ENCODE results near the gene APOL6.
"Not testable (repeated sequence)": the region's sequence is repeated elsewhere in the genome, so short reads cannot be mapped to it uniquely, and the experiment has no call there.

Gene APOL6

DNA sequence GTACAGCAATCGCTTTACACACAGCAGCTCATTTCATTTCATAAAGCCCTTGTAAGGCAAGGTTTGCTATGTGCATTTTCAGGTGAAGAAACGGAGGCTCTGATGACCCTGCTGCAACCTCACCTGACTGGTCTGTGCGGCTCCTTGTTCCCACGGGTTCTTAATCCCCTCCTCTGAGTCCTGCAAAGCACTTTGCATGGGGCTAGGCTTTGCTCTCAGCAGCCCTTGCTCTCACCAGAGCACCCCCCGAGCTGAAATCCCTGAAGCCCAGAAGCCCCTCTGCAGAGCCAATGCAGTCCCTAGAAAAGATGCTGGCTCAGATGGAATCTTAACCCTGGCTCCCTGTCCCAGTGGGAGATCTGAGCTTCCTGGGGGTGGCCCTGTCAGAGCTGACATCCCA, 11.0 kb upstream of the APOL6 start:
- no peak for DNase-seq (ENCODE audit: low spot score)

DNA sequence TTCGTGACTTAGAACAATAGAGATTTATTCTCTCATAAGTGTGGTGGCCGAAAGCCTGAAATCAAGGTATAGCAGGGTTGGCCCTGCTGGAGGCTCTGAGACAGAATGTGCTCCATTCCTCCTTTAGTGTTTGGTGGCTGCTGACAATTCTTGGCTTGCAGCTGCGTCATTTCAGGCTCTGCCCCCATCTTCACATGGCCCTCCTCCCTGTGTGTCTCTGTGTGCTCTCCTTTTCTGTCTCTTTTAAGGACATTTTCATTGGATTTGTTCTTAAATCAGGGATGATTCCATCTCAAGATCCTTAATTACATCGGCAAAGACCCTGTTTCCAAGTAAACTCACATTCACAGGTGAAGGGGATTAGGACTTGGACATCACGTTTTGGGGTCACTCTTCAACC, 10.2 kb upstream of the APOL6 start:
- no peak for DNase-seq (ENCODE audit: low spot score)

DNA sequence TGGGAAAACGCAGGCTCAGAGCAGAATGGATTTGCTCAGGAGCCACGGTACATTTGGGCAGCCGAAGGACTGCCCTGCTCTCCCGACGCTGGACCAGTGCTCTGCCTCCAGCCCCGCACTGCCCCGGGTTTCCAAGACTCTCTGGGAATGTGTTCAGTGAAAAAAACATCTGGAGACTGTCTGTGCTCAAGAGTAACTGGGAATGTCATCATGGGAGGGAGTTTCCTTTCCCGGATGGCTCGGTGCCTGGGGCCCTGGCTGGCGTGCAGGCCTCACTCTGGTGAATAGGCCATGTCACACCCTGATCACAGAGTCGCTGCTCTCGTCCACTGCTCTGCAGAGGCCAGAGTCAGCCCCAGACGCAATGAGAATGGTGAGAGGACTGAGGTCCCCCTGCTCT, 9.8 kb upstream of the APOL6 start:
- DNase-seq (ENCODE audit: low spot score) = peak; percentile 79

DNA sequence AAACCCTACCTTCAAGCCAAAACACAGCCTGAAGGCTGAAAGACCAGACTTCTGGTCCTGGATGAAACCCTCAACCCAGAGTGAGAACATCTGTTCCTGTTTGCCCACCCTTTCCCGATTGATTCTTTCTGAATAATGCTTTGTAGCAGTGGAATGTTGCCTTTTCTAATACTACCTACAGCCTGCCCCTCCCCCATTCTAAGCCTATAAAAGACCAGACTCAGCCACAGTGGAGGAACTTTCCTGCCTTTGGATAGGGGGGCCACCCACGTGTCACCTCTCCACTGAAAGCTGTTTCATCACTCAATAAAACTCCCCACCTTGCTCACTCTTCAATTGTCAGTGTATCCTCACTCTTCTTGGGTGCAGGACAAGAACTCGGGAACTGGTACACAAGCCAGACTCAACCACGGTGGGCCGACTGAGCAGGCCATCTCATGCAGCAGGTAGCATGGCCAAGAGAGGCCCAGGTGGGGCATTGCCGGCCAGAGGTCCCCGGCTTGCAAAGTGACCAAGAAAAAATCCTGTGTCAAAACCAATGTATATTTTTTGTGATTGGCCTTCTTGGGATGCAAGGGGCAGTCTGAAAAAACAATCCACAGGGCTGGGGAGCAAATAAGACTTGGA, 6.6 kb upstream of the APOL6 start:
- no peak for DNase-seq (ENCODE audit: low spot score)

DNA sequence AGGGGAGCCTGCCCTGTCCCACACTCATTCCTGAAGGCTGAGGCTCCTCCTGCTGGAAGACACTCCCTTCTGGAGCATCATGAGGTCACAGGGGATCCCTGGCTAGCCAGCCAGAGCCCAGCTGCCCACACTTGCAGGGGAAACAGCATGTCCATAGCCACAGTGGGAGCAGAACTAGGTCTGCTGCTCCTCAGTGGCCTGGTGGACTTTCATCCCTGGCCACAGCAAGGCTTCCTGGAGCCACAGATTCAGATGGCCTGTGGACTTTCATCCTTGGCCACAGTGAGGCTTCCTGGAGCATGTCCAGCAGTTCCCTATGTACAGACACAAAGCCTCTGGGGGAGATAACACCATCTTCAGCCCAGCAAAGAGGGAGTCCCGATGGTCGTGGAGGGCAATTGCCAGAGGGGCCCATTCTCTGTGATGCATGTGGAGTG, 5.9 kb upstream of the APOL6 start:
- no peak for DNase-seq (ENCODE audit: low spot score)

DNA sequence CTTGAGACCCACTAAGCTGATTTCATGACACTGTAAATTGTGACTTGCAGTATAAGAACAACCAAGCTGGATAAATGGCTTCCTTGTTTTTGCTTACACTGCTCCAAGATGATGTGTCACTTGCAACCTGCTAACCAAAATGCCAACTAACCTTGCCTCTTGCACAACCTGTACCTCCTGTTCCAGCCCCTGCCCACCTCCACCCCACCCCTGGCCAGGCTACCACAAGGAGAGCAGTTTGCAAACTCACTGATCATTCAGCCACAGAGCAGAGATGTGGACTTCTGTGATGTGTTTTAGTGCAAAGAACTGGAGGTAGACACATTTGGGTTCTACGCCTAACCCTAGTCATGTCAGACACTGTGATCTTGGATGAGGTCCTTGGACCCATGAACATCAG, 4.3 kb upstream of the APOL6 start:
- no peak for DNase-seq (ENCODE audit: low spot score)

DNA sequence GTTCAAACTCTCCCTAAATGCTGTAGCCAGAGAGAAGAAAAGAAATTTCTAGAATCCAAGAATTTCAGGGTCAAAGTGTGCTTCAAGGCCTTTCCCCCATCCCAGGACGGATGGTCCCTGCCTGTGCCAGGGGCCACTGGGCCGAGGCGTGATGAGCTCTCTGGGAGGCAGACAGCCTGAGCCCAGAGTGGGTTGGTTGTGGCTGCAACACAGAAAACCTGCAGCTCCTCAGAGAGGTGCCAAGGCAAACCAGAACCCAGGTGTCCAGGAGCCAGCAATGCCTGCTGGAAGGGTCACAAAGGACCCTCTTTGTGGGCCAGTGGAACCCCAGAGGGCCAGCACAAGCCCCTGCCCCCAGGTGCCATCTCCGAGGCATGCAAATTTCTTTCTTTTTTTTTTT, 2.6 kb upstream of the APOL6 start:
- DNase-seq (ENCODE audit: low spot score) = no peak

DNA sequence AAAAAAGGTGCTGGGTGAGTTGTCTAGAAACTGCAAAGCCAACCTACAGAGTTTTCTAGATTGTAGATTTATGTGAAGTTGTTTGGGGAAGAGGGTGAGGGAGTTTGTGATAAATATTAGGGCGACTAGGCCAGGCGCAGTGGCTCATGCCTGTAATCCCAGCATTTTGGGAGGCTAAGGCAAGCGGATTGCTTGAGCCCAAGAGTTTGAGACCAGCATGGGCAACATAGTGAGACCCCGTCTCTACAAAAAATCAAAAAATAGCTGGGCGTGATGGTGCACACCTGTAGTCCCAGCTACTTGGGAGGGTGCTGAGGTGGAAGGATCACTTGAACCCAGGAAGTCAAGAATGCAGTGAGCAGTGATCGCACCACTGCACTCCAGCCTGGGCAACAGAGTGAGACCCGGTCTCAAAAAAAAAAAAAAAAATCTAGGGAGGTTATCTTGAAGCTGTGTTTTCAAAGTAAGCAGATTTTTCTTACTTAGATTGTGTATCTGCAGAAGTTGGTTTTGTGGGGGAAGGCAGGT, 844 bp downstream of the APOL6 start:
- no peak for DNase-seq (ENCODE audit: low spot score)

DNA sequence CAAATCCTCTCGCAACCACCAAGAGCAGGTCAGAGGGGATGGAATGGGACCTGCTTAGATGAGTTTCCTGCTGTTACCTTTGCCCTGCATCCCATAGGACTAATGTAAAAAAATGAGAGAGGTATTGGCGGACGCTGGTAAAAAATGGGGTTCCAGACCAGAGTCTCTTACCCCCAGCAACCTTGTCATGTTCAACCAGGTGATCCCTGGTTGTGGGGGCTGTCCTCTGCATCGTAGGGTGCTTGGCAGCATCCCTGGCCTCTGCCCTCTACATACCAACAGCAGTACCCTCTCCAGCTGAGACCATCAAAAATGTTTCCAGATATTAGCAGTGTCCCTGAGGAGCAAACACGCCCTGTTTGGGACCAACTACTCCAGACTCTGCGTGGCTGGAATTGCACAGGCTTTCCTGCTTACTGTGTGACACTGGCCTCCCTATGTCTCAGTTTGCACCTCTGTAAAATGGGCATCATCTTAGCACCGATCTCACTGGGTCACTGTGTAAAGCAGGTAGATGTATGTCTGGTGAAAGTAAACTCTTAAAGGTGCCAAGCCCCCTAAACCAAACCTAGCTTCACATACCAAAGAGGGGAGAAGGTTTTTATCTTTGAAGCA, 1.5 kb downstream of the APOL6 start:
- no peak for DNase-seq (ENCODE audit: low spot score)

DNA sequence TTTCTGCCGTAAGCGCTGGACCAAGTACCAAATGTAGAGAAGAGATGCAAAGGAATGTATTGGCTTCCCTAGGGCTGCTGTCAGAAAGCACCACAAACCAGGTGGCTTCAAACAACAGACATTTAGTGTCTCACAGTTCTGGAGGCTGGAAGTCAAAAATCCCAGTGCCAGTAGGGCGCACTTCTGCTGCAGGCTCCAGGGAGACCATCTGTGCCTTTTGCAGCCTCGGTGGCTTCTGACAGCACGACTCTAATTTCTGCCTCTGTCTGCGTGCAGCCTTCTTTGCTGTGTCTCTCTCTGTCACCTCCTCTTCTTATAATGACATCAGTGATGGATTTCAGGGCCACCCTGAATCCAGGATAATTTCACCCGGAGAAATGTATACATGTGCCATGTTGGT, 2.8 kb downstream of the APOL6 start:
- no peak for DNase-seq (ENCODE audit: low spot score)

DNA sequence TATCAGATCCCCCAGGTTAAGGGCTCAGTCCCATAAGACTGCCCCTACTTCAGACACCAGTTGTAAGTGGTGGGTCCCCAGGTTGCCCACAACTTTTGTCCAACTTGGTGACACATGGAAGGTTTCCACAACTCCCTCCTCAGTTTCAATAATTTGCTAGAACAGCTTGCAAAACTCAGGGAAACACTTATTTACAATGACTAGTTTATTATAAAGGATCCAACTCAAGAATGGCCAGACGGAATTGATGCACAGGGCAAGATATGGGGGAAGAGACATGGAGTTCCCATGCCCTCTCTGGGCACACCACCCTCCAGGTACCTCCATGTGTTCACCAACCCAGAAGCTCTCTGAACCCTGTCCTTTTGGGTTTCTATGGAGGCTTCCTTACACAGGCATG, 5.6 kb downstream of the APOL6 start:
- DNase-seq (ENCODE audit: low spot score) = no peak

DNA sequence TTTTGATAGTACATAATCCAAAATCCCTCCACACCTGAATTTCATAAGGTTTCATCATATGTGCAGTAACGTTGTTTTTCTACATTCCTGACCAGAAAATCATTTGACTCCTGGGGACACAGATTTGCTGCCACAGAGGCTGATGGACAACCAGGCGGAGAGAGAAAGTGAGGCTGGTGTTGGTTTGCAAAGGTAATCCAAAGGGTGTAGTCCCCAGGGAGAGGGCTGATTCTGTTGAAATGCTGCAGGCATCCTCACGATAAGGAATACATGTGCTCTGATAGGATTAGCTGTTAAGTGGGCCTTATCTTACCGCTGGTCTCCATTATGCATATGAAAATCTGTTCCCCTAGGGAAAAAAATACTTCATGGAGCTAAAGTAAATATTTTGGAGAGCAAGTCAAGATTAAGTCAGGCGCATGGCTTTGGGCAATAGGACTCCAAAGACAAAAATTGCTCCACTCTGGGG, 8.1 kb downstream of the APOL6 start:
- peak; percentile 91 for DNase-seq (ENCODE audit: low spot score)

DNA sequence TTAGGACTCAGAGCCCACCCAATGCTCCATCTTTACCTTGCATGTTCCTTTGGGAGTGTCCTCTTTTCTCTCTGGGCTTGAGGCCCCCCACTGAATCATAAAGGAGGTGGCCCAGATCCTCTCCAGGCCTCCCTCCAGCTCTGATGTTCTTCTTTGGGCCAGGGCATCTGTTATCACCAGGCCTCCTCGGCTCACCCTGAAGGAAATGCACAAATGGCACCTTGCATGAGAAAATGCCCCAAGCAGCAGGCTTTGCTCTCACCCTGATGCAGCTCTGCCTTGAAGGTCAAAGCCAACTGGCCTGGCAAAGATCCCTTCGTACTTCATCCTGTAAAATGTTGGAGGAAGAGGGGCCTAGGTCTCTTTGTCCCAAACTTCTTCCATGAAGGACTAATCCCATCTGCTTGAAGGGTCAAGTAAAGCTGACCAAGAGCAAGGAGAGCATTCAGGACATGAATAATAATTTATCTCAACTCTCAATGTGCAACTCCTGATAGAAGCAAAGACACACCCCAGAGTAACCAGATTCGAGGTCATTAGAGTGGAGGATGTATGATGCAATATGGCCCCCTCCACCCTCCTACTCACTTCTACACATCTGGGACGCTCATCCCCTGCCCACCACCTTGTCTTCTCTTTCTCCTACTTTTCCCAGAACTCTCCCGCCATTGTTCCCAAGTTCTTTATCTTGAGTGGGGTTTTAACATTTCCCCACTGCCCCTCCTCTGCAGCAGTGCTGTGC, 9.5 kb downstream of the APOL6 start:
- no peak for DNase-seq (ENCODE audit: low spot score)

DNA sequence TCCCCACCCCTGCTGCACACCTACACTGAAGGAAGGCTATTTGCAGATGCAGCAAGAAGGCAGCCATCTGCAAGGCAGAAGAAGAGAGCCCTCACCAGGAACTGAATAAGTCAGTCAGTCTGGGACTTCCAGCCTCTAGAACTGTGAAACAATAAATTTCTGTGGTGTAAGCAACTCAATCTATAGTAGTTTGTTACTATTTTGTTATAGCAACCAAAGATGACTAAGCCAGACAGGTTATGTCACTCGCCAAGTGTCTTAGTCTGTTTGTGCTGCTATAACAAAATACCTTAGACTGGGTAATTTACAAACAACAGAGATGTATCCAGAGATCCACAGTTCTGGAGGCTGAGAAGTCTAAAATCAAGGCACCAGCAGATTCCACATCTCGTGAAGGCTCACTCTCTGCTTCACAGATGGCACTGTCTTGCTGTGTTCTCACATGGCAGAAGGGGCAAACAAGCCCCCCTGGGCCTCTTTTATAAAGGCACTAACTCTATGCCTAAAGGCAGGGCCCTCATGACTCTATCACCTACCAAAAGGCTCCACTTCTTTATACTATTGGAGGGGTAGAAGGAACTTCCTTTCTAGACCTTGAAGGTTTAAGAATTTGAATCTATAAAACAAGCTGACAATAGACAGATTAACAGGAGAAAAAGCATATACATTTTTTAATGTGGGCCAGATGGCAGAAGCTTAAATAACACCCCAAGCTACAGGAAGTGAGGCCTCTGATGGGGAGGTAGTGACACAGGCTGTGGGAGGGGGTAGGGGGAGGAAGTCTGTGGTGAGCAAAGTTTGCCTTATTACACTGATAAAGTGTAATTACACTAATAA, 12.3 kb downstream of the APOL6 start:
- DNase-seq (ENCODE audit: low spot score) = no peak

DNA sequence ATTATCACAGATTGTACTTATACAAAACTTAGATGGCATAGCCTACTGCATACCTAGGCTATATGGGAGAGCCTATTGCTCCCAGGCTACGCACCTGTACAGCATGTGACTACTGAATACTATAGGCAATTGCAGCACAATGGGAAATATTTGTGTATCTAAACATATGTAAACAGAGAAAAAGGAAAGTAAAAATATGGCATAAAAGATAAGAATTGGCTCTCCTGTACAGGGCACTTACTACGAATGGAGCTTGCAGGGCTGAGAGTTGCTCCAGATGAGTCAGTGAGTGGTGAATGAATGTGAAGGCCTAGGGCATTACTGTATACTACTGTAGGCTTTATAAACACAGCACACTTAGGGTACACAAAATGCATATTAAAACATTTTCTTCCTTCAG, 13.2 kb downstream of the APOL6 start:
- DNase-seq (ENCODE audit: low spot score) = no peak

DNA sequence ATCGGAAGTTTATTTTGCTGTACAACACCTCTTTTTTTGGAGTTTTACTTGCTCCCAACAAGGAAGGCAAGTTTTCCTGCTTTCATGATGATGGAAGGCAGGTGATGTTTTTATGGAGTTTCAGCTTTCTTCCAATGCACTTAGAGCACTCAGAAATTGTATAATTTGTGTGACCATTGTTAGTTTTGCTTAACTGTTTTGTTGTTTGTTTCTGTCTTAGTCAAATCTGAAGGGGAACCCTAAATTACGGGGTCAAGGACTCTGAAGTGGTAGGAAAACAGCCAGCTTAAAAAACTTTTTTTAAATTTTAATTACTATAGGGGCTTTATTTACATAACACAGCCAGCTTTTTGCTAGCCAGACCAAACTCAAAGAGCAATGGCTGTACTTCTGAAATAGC, 14.7 kb downstream of the APOL6 start:
- no peak for DNase-seq (ENCODE audit: low spot score)

DNA sequence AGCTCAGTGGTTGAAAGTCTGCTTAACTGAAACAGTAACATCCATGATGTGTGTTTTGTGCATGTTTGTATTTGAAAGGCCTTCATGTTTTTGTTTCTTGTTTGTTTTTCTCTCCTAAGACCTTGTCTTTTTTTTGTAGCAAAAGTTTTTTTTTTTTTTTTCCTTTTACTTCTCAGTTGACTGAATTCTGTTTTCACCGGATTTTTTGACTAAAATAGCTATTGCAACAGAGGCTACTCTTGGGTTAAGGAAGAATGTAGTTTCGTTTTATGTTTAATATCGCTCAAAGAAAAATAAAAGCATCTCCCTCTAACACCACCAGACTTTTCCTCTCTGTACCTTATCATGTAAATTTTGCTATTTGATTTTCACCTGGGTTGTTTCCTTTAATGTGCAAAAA, 15.1 kb downstream of the APOL6 start:
- no peak for DNase-seq (ENCODE audit: low spot score)

DNA sequence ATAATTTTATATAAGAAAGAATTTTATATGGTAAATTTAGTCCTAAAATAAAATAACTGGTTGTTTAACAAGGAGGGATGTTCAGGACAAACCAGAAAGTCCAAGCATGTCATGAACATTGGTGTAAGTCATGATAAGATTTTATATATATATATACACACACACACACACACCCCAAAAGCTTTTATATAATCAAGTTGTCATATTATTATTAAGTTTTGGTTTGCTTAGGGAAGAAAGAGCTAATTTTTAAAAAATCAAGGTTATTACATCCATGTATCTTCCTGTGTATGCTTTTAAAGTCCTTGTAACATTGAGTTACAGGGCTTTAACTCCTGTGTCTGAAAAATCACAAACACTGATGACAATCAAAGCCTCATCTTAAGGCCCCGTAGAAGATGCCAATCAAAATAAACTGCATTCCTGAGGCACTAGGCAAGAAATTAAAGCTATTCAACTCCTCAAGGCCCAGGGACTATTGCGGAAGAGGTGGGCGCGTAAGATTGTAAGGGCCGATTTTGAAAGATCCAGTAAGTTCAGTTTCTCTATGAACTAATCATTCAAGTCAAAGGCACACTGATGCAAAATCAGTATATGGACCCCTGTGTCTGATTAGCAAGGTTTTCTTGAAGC, 16.8 kb downstream of the APOL6 start:
- no peak for DNase-seq (ENCODE audit: low spot score)

DNA sequence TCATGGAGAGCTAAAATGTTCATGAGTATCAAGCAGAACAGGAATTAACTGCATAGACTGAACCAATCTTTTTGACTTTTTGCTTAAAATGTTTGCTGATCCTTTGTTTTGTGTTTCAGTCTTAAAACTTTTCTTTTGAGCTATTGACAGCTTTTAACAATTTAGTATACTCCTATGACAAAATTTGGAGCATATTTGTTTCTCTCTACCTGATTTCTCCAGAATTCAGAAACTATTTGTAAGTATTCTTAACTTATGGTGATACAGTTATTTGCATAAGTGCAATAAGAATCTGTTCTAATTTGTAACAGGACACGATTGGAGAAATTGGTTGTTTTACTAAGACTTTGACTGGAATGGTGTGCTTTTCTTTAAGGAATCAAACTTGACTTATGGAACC, 18.5 kb downstream of the APOL6 start:
- not testable (repeated sequence) for DNase-seq (ENCODE audit: low spot score)

DNA sequence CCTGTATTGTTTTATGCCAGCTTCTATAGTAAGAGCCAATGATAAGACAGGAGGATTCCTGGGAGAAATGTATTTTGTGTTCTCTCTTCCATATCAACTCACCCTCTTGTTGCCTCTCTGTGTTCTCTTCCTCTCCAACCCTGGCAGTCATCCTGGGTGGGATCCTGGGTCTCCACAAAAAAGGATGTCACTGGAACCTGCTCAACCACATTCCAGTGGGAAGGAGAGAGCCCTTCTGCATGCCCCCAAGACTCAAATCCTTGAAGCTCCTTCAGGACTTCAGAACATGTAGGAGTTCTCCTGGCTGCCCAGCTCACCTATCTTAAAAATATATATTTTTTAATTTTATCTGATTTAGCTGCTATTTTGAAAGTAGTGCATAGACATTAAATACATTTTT, 26.1 kb downstream of the APOL6 start:
- no peak for DNase-seq (ENCODE audit: low spot score)

DNA sequence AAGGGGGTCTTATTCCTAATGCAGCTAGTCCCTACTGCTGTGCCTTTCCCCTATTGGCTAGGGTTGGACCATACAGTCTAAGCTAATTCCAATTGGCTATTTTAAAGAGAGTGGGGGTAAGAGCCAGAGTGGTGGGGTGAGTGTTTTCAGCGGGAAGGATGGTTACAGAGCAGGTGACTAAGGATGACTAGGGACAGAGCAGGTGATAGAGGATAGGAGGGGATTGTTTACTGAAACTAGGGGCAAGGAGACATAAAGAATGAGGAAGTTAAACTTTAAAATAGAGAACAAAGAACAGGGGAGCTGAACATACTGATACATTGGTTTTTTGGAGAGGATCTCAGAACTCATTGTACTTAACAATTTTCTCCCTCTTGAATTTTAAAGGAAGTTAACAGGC, 27.8 kb downstream of the APOL6 start:
- not testable (repeated sequence) for DNase-seq (ENCODE audit: low spot score)

All from SK-N-DZ (cell line).